GM19463 (cell line): ENCODE measurements around the gene DOCK10.

Experiments
- ATAC-seq: cut with Tn5 transposase; IDR thresholded peaks from one replicate; pipeline ENCODE4 v1.9.1; 2021; ENCODE audit warnings: mild to moderate bottlenecking, moderate library complexity; ENCODE audit not compliant: unreplicated experiment

The DOCK10 gene

DNA sequence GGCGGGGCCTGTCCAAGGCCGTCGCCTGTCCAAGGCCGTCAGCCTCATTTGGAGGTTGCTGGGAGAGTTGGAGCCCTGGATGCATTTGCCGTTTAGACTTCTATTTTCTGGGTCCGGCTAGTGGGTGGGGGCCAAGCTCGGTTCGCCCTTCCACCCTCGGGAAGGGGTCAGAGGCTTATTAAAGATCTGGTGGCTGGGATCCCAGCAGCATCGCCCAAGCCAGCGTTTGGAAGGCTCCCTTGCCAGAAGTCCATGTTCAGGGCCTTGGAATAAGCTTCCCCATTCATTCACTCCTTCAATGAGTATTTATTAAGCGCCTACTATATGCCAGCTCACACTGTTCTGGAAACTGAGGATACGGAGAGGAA, 516 bp upstream of the DOCK10 start:
- no peak for ATAC-seq

DNA sequence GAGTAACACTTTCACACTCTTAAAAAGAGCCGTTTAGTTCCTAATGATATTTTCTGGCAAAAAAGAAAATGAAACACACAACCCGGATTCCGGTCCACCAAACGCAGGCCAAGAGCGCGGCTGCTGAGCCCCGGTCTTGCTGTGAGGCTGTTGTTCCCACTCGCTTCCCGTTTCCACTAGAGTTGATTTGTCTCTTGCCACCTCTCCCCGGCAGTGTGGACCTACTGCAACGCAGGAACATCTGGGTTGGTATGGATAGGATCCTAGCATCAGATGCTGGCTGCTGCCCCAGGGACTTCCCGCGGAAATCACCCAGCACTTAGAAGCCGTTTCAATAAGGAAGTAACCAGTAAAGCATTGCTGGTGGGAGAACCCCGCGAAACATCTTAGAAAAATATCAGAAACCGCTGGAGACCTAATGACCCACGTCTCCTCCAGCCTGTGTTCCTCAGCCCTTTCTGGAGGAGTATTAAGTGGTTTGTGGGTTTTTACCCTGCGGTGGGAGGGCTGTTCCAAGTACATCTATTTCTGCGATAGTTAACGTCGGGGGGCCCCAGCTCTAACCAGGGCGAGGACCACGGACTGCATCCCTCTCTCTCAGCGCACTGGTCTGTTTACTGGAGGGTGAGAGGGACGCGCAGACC, 939 bp downstream of the DOCK10 start:
- peak; percentile 55 for ATAC-seq

DNA sequence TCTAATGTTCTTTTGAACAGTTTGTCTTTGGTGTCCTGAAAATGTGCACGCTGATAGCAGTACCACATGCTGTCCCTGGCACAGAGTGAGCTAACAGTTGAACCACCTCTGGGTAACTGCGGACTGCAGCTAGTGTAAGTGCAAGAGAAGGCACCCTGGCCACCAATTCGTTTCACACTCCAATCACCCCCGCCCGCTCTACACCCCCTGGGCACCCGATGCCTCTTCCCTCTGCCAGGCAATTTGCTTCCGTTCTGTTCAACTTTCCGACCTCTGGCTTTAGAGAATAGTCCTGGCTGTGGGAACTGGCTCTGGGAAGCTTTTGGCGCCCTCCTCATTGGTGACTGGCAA, 1.4 kb downstream of the DOCK10 start:
- ATAC-seq = peak; percentile 19

DNA sequence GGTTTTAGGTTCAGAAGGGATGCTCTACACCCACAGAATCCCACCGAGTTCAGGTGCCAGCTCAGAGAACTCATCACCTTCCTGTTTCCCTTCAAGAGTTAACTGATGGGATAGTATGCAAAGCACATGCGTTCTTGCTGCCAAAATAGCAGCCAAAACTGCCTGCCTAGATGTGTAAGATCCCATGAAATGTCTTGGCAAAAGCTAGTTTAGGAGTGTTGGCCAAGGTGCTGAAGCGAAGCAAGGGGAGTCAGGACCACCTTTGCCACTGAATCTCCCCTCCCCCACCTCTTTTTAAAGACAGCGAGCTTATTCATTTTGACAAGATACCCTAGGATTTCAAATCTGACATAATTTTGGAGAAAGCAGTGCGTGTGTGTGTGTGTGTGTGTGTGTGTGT, 2.1 kb downstream of the DOCK10 start:
- no peak for ATAC-seq

DNA sequence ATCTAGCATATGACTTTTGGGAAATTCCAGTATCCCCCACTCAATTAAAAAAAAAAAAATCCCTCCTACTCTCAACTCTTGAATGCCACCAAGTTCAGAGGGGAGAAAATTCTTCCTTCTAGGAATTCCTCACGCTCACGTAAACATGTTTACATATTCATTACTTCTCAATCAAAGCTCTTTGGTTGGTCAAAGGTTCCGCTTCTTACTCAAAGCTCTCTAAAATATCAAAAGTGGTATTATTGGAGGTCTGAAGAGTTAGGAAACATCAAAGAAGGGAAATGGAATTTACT, 4.1 kb downstream of the DOCK10 start:
- no peak for ATAC-seq

DNA sequence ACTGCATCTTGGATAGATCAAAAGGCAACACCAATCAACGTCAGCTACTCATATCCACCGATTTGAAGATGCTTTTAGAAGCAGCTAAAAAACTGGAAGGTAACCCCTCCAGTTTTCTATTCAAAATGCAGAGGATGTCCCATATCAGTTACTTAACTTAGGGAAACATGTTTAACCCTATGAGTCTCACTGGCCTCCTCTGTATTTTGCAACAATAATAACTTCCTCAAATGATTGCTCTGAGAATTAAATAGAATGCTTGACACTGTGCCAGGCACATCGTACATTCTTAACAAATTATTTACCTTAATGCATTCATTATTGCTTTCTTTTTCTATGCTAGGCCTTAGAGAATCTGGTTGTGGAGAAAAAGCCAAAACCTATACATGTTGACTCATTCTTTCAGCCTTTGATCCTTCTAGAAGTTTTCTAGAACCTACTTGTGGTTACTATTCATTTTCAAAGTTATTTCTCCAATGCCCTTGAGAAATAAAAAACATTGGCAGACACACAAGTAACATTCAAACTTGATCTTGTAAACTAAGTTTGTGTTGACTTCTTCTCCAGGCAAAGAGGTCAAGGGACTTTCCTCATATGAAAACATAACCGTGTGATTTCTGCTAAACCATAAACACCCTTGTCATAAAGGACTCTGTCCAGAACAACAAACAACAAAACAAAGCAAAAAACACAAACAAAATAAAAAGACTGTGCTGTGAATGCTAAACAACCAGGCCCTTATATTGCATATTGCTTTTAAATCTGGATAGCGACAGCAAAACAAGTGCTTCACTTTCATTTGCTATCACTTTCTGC, 4.6 kb downstream of the DOCK10 start:
- no peak for ATAC-seq

DNA sequence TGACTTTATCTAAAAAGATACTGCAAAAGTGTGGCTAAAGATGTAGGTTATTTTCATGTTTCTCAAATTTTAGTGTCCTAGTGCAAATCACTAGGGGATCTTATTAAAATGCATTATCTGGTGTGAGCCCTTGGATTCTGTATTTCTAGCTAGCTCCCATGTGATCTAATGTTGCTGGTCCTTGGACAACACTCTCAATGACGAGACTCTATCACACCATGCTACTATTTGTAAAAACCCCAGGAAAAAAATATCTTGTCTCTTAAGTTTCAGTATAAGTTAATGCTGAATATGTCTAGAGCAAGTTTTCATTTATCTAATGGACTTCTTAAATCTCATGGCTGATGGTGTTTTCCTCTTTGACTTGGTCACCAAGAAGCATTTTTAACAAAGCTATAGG, 5.8 kb downstream of the DOCK10 start:
- no peak for ATAC-seq

DNA sequence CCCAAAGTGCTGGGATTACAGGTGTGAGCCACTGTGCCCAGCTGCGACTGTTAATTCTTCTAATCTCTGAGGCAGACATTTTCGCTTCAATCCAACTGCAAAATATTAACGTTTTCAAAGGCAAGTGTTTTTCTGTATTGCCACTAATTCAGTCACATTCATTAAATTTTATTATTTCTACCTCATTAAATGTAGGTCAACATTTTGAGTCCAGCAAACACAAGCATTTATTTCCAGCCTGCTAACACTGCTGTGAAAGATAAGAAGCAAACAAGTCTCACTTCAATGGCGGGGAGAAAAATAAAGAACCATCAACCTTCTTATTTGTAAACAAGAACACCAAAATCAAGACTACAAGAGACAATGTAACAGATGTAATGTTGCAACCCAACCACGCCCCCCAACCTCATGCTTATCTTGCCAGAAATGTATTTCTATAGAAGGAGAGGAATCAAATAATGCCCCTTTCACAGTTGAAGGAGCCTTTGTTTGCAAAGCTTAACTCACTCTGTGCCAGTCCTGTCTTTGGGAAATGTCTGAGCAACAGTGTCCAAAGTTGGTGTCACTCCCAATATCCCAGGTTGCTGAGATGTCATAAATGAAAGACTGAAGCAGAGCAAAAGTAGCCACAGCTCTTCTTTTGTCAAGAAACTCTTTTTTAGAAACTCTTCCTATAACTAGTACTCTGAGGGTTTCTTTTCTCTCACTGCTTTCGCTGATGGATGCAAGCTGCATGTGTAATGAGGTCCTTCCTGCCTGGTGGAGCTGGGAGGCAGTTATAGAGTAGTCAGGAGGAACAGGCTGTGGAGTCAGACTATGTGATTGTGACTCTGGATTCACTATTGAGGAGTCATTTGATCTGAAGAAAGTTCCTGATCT, 8.6 kb downstream of the DOCK10 start:
- no peak for ATAC-seq

DNA sequence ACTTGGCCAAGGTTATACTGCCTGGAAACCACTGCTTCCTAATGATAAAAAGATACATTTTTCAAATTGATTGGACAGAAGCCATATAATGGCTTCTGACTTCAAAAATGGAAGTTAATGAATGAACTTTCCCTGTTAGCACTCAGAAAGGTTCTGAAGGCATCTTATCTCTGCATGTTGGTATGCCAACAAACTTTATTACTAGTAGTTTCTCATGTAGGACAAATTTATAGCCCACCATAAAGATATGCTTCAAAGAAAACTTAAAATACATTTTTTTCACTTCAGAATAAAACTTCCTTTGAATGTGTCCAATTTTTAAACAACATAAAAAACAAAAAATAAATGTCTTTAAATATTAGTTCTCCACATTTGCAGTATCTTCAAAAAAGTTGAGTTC, 10.0 kb downstream of the DOCK10 start:
- no peak for ATAC-seq

DNA sequence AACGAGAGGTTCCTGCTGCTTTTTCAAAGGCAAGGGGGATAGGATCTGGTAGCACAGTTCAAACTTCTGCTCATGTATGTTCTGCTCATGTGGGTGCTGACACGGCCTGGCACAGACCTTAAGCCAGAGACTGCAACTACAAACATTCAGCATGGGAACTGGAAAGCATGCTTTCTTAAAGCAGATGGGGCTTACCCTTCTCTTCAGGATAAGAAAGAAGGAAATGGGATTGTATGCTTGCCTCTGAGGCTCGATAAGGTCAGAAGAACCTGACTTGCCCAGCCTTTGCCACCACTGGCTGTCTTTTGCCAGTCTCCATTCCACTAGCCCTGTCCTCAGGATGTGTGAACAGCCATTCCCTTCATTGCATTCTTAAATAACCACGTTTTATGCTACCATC, 10.7 kb downstream of the DOCK10 start:
- ATAC-seq = no peak

DNA sequence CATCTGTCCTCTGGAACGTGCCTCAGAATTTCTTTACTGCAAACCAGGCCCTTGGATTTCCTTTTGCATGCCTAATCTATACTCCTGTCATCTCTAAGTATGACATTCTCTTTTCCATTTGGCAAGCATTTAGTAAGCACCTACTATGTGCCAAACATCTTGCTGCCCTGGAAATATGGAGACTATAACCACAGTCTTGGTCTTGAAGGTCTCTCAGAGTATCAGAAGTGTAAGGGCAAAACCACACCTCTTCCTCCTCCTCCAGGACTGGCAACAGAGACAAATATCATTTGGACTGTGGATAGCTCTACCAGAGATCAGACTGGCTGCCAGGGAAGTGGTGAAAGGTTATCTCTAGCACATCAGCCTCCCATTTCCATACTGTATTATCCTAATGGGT, 11.4 kb downstream of the DOCK10 start:
- ATAC-seq = no peak

DNA sequence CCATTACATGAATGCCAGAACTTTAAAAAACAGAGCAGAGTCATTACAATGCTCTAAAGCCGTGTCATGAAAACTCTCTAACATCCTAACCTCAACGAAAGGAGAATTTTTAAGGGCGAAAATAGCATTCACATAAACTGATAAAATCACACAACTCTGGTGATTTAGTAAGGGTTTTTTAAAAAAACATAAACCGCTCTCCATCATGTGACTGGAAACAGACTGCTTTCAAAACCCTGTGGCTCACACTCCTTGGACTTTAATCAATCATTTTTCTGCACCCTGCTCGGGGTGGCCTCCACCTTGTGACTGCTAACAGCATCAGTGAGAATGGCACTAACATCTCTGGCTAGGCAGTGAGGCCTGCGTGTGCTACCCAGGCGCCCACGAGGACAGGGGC, 12.1 kb downstream of the DOCK10 start:
- ATAC-seq = no peak

DNA sequence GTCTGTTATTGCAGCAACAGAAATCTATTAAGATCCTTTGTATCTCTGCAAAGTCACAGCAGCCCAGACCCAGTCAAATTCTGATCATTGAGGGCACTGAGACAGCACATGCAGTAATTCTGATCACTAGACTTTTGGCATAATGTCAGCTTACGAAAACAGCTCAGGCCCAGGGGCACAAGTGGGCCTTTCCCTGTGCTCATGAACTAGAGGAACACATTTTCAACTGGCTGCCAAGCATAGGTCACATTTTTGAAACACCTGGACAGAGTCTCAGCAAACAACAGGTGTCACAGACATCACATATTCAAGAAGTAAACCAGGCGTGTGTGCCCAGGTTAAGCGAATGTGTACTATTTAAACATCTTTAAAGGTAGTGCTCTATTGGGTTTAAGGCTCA, 13.7 kb downstream of the DOCK10 start:
- no peak for ATAC-seq

DNA sequence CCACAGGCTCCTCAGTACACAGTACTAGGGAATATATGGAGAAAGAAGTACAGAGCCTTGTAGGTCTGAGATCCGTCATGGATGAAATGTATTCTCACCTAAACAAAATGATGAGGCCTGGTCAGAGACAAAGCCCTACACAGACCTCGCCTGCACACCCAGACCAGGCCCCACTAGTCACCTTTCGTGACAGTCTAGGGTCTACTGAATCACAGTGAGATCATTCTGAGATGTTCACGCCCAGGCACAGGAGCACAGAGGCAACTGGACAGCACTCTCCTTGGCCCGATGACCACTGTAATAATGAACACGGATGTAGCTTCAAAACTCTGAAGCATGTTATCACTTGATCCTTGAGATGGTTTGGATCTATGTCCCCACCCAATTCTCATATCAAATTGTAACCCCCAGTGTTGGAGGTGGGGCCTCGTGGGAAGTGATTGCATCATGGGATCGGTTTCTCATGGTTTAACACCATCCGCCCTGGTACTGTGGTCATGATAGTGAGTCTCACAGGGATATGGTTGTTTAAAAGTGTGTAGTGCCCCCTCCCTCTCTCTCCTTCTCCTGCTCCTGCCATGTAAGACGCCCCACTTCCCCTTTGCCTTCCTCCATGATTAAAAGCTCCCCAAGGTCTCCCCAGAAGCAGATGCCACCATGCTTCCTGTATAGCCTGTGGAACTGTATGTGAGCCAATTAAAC, 15.1 kb downstream of the DOCK10 start:
- ATAC-seq = no peak

DNA sequence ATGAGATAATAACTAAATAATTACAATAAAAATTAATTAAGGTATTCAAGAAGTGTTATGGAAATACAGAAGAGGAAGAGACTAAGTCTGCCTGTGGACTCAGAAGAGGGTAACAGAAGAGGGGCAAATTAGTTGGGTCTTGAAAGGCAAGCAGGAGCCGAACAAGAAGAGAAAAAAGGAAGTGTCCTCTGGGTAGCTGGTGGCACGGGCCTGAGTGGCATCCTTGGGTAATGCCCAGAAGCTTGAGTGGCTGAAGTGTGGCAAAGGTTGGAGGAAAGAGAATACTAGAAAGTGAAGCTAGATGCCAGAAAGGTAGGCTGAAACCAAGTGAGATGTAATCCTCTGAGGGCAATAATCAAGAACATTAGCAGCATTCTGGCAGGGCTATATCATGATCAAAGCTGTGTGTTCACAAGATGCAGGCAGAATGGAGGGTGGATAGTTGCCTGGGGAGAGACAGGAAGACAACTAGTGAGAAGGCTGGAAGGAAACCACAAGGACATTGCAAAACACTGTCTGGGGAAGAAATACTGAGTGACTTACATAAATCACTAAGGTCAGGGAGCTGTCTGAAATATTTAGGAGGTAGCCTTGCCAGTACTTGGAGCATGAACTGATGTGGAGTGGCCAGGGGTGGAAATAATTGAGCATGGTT, 16.2 kb downstream of the DOCK10 start:
- ATAC-seq = no peak

DNA sequence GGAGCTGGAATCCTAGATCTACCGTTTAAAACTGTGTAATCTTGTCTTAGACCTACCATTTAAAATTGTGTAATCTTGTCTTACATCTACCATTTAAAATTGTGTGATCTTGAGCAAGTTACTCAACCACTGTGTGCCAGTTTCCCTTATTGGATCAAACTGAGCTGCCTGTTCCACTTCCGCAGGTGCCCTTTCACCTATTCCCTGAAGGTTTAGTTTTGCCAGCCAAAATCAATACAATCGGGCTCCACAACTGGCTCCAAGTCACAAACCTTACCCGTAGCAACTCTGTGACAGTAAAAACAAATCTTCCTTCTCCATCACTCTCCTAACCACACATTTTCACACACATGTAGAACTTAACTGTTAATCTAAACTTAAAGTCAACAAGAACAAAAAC, 20.1 kb downstream of the DOCK10 start:
- no peak for ATAC-seq

DNA sequence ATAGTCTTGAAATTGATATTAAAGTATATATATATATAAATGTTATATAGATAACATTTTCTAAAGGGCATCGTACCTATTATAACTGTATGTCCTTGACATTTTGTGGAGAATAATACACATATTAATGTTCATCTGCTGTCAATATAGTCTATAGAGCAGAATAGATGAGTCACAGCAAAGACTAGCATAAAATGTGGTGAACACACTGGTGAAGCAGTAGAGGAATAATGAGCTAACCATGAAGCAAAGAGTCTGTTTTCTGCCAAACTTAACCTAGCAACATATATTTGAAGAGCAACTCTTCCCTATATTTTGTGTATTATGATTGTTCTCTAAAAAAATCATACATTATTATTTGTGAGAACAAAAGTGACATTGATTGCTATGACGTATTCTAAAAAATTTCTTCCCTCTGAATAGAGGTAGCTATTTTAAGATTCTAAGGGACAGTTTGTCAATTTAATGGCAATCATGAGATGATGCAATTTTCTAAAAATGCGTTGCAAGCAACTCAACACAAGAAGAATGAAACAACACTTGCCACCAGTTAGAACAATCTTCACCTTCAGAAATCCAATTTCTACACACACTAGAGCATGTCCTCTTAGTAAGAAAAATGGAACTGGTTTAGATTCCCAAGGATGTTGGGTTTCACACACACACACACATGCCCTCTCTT, 22.0 kb downstream of the DOCK10 start:
- no peak for ATAC-seq

DNA sequence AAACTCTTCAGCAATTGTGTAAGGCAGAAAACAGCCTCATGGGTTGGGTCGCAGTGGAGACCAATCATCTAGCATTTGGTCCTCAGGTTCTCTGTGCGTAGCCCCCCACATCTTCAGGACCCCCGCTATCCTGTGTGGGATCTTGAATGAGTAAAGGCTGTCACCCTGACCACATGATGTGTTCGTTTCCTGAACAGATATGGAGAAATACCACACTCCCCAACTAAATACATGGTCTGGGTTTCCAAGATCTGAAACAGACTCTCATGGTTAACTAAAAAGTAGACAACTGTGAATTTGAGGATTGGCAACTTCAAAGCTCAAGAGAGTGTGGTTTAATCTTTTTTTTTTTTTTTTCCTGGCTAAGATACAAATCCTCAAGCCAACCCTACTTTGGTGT, 23.2 kb downstream of the DOCK10 start:
- no peak for ATAC-seq

DNA sequence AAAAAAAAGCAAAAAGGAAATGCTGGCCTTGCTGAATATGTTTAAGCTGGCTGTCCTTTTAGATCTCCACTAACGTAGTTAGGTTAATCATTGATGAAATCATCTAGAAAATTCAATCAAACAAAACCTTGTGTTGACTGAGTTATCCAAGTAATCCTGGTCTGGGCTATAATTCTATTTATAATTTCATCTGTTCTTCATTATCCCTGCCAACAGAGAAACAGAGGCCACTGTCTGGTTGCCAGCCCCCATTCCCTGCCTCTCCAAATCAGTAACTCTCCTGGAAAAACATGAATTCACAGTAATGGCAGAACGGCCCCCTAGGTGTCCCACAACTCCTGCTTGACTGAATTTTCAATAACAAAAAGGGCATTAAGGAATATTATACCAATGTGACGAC, 24.6 kb downstream of the DOCK10 start:
- ATAC-seq = no peak

DNA sequence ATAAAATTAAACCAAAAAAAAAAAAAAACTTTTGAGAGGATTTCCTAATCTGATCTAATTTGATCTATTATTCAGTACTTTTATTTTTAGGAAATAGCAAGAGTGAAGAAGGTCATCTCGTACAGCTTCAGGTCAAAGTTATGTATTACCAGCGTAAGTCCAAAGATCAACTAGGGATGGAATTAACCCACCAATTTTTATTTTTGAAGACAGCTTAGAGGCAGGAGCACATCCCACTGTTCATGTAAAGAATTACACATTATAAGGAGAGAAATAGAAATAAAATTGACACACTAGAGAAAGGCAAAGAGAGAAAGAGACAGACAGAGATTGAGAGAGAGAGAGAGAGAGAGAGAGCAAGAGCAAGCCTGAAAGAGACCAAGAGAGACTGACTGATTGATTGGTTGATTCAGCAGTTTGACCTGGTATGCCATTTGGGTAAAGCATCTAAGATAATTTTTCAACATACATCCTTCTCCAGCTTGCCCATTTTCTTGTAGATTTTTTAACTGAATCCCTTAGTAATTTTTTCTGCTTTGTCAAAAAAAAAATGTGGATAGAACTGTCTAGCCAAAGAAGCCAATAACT, 25.1 kb downstream of the DOCK10 start:
- ATAC-seq = no peak
